H9 (cell line): ENCODE measurements around the gene LRFN2. TPM values are rescaled to one million over a fixed set of nuclear protein-coding genes. Genes with fewer than 3 reads are reported as not detected.

ENCODE experiments used
- DNase-seq: peaks from one replicate; pipeline ENCODE4 v3.0.0-alpha.2; 2017
- H2AFZ ChIP-seq: one replicate; pipeline ENCODE4 v1.6.1; 2013; ENCODE audit warnings: mild to moderate bottlenecking, low read length, control low read depth, moderate library complexity
- H2AK5ac ChIP-seq: 2 replicates; pipeline ENCODE4 v1.6.1; 2013; ENCODE audit warnings: low read length, control low read depth, mixed read lengths; ENCODE audit not compliant: insufficient read length
- H2BK120ac ChIP-seq: one replicate; pipeline ENCODE4 v1.6.1; 2013; ENCODE audit warnings: low read depth, mild to moderate bottlenecking, low read length, control low read depth, inconsistent platforms; ENCODE audit not compliant: poor library complexity, severe bottlenecking
- H2BK12ac ChIP-seq: 2 replicates; pipeline ENCODE4 v1.6.1; 2013; ENCODE audit warnings: low read length, control low read depth, mixed read lengths, low read depth; ENCODE audit not compliant: insufficient read length
- H2BK15ac ChIP-seq: 2 replicates; pipeline ENCODE4 v1.6.1; 2013; ENCODE audit warnings: low read depth, low read length, control low read depth
- H2BK20ac ChIP-seq: one replicate; pipeline ENCODE4 v1.6.1; 2013; ENCODE audit warnings: low read depth, mild to moderate bottlenecking, low read length, control low read depth, inconsistent platforms; ENCODE audit not compliant: poor library complexity, severe bottlenecking
- H2BK5ac ChIP-seq: 2 replicates; pipeline ENCODE4 v1.6.1; 2013; ENCODE audit warnings: low read length, control low read depth, mixed read lengths; ENCODE audit not compliant: insufficient read length
- H3K14ac ChIP-seq: 2 replicates; pipeline ENCODE4 v1.6.1; 2013; ENCODE audit warnings: low read length, control low read depth; ENCODE audit not compliant: insufficient read depth
- H3K18ac ChIP-seq: 2 replicates; pipeline ENCODE4 v1.6.1; 2013; ENCODE audit warnings: low read depth, mild to moderate bottlenecking, mixed read lengths, low read length, control low read depth; ENCODE audit not compliant: insufficient read length
- H3K23ac ChIP-seq: 2 replicates; pipeline ENCODE4 v1.6.1; 2013; ENCODE audit warnings: low read length, control low read depth, mixed read lengths, low read depth; ENCODE audit not compliant: insufficient read length
- H3K23me2 ChIP-seq: 2 replicates; pipeline ENCODE4 v1.6.1; 2013; ENCODE audit warnings: low read depth, mild to moderate bottlenecking, mixed read lengths, low read length, control low read depth; ENCODE audit not compliant: insufficient read length, poor library complexity, severe bottlenecking
- H3K27ac ChIP-seq: 2 replicates; pipeline ENCODE4 v1.5.1; 2013; ENCODE audit warnings: low read length, control low read depth, mixed read lengths, low read depth; ENCODE audit not compliant: insufficient read length
- H3K27me3 ChIP-seq: 2 replicates; pipeline ENCODE4 v1.6.1; 2013; ENCODE audit warnings: low read length, control low read depth, inconsistent platforms; ENCODE audit not compliant: insufficient read depth
- H3K4ac ChIP-seq: 2 replicates; pipeline ENCODE4 v1.6.1; 2013; ENCODE audit warnings: low read depth, mild to moderate bottlenecking, control low read depth, inconsistent platforms, low read length, moderate library complexity
- H3K4me1 ChIP-seq: 2 replicates; pipeline ENCODE4 v1.6.1; 2013; ENCODE audit warnings: low read length, control low read depth, inconsistent platforms; ENCODE audit not compliant: insufficient read depth
- H3K4me2 ChIP-seq: 2 replicates; pipeline ENCODE4 v1.6.1; 2013; ENCODE audit warnings: low read length, control low read depth, mixed read lengths; ENCODE audit not compliant: insufficient read length, insufficient read depth
- H3K56ac ChIP-seq: 2 replicates; pipeline ENCODE4 v1.6.1; 2013; ENCODE audit warnings: low read depth, mild to moderate bottlenecking, mixed read lengths, low read length, control low read depth; ENCODE audit not compliant: insufficient read length
- H3K79me1 ChIP-seq: 2 replicates; pipeline ENCODE4 v1.6.1; 2013; ENCODE audit warnings: low read depth, mild to moderate bottlenecking, moderate library complexity, low read length, control low read depth, inconsistent platforms; ENCODE audit not compliant: insufficient read depth, poor library complexity, severe bottlenecking
- H3K79me2 ChIP-seq: 2 replicates; pipeline ENCODE4 v1.6.1; 2013; ENCODE audit warnings: low read length, control low read depth, inconsistent platforms; ENCODE audit not compliant: insufficient read depth
- H3K9ac ChIP-seq: 2 replicates; pipeline ENCODE4 v1.6.1; 2013; ENCODE audit warnings: low read length, control low read depth, mixed read lengths; ENCODE audit not compliant: insufficient read length; ENCODE audit errors: extremely low read depth
- H3K9me3 ChIP-seq: one replicate; pipeline ENCODE4 v1.6.1; 2013; ENCODE audit warnings: low read depth, low read length, inconsistent platforms; ENCODE audit not compliant: control insufficient read depth
- H3T11ph ChIP-seq: one replicate; pipeline ENCODE4 v1.6.1; 2013; ENCODE audit warnings: mild to moderate bottlenecking, low read length, control low read depth, inconsistent platforms
- H4K20me1 ChIP-seq: one replicate; pipeline ENCODE4 v1.6.1; 2013; ENCODE audit not compliant: control insufficient read depth, insufficient read length, insufficient read depth
- H4K5ac ChIP-seq: 2 replicates; pipeline ENCODE4 v1.6.1; 2013; ENCODE audit warnings: low read depth, mild to moderate bottlenecking, mixed read lengths, low read length, control low read depth; ENCODE audit not compliant: insufficient read length
- H4K8ac ChIP-seq: replicated peaks from 2 replicates; pipeline ENCODE4 v1.6.1; 2013; ENCODE audit warnings: low read length, control low read depth, mixed read lengths, low read depth; ENCODE audit not compliant: insufficient read length
- H4K91ac ChIP-seq: 2 replicates; pipeline ENCODE4 v1.6.1; 2013; ENCODE audit warnings: low read depth, mild to moderate bottlenecking, moderate library complexity, mixed read lengths, low read length, control low read depth; ENCODE audit not compliant: insufficient read length
- H3K27ac Mint-ChIP-seq, 3 experiments: 2 replicates in 2 of 3; 3 replicates in 1 of 3; pipeline ENCODE4 v1.8.0; 2020 to 2021; ENCODE audit warnings: mixed read lengths in 3 of 3, mild to moderate bottlenecking in 1 of 3, moderate library complexity in 1 of 3
- H3K27me3 Mint-ChIP-seq: 2 replicates; pipeline ENCODE4 v1.8.0; 2021; ENCODE audit warnings: low read depth, mild to moderate bottlenecking, moderate library complexity, mixed read lengths
- H3K36me3 Mint-ChIP-seq, 3 experiments: 2 replicates in 2 of 3; 3 replicates in 1 of 3; pipeline ENCODE4 v1.8.0; 2020 to 2021; ENCODE audit warnings: low read depth in 3 of 3, mixed read lengths in 3 of 3; ENCODE audit not compliant: insufficient read depth in 1 of 3
- H3K4me1 Mint-ChIP-seq, 2 experiments: 2 replicates each; pipeline ENCODE4 v1.8.0; 2020; ENCODE audit warnings: mixed read lengths in 2 of 2
- H3K4me3 Mint-ChIP-seq, 2 experiments: 2 replicates in 1 of 2; 3 replicates in 1 of 2; pipeline ENCODE4 v1.8.0; 2020 to 2021; ENCODE audit warnings: mild to moderate bottlenecking in 2 of 2, mixed read lengths in 2 of 2, moderate library complexity in 1 of 2
- H3K9me3 Mint-ChIP-seq, 2 experiments: 2 replicates in 1 of 2; 3 replicates in 1 of 2; pipeline ENCODE4 v1.8.0; 2020; ENCODE audit warnings: mild to moderate bottlenecking in 2 of 2, mixed read lengths in 2 of 2, moderate library complexity in 1 of 2
- CTCF ChIP-seq: fragments of 200-600 bp; sonication (generic); conservative IDR thresholded peaks from 3 replicates; pipeline ENCODE4 v1.8.0; 2021; ENCODE audit warnings: antibody characterized with exemption, mild to moderate bottlenecking
- WGBS: extraction: QIAGEN DNeasy Blood & Tissue Kit; methylation state at CpG from one replicate; pipeline ENCODE4 v1.1.7; 2013; ENCODE audit warnings: missing lambda C conversion rate, low lambda C conversion rate, mixed read lengths; ENCODE audit not compliant: insufficient read length; ENCODE audit errors: extremely low coverage; 5-methylcytosine and 5-hydroxymethylcytosine counted together
- total RNA-seq: library from RNA; stranded (reverse); gene quantifications from 2 replicates; pipeline ENCODE4 v1.2.1, GENCODE V29; 2021

The LRFN2 gene
- total RNA-seq, 1 experiment from 2014 or later = 0.11 TPM

GRCh38 chr6:40444312-40444711 is 142.9 kb downstream of the LRFN2 start:
- no peak overlapping the region for H2BK120ac ChIP-seq
- TF ChIP-seq CTCF = no peak
- no peak overlapping the region for H3K9ac ChIP-seq
- H3K4ac ChIP-seq = no peak overlapping the region
- WGBS = no CpG with 5 or more reads among the region's 3 CpGs
- H3K27me3 ChIP-seq = no peaks in the 10 kb centered on the region
- Mint-ChIP-seq H3K36me3 (no peaks in the 10 kb centered on the region), H3K4me3 (no peak overlapping the region), H3K27ac (no peak overlapping the region), H3K27me3 (no peaks in the 10 kb centered on the region), H3K4me1 (peaks cover 20 to 26% of the 10 kb centered on the region in 2 experiments), H3K9me3 (no peaks in the 10 kb centered on the region; a peak in 1 of 5 replicates)
- no peaks in the 10 kb centered on the region for H3K79me2 ChIP-seq
- no peaks in the 10 kb centered on the region for H3K79me1 ChIP-seq
- H2AK5ac ChIP-seq = no peak overlapping the region
- no peaks in the 10 kb centered on the region for H3K9me3 ChIP-seq
- no peak overlapping the region for H2BK20ac ChIP-seq
- H2BK5ac ChIP-seq = no peak overlapping the region
- H3K23ac ChIP-seq = no peak overlapping the region
- H2BK15ac ChIP-seq = no peak overlapping the region
- H3K56ac ChIP-seq = no peak overlapping the region
- H3K4me2 ChIP-seq = no peak overlapping the region
- H3T11ph ChIP-seq = no peak overlapping the region
- H3K23me2 ChIP-seq = no peaks in the 10 kb centered on the region
- no peak overlapping the region for H2AFZ ChIP-seq
- H3K27ac ChIP-seq = no peak overlapping the region
- no peak for DNase-seq
- no peaks in the 10 kb centered on the region for H4K20me1 ChIP-seq
- peaks cover 2% of the 10 kb centered on the region; the same call in 1 of the 2 replicates for H3K4me1 ChIP-seq
- H4K91ac ChIP-seq = no peak overlapping the region
- H2BK12ac ChIP-seq = no peak overlapping the region
- H4K5ac ChIP-seq = no peak overlapping the region
- H3K18ac ChIP-seq = no peak overlapping the region
- H3K14ac ChIP-seq = no peak overlapping the region
- H4K8ac ChIP-seq = no peak overlapping the region
